Measurements from ENCODE around the gene MCC.

DNA sequence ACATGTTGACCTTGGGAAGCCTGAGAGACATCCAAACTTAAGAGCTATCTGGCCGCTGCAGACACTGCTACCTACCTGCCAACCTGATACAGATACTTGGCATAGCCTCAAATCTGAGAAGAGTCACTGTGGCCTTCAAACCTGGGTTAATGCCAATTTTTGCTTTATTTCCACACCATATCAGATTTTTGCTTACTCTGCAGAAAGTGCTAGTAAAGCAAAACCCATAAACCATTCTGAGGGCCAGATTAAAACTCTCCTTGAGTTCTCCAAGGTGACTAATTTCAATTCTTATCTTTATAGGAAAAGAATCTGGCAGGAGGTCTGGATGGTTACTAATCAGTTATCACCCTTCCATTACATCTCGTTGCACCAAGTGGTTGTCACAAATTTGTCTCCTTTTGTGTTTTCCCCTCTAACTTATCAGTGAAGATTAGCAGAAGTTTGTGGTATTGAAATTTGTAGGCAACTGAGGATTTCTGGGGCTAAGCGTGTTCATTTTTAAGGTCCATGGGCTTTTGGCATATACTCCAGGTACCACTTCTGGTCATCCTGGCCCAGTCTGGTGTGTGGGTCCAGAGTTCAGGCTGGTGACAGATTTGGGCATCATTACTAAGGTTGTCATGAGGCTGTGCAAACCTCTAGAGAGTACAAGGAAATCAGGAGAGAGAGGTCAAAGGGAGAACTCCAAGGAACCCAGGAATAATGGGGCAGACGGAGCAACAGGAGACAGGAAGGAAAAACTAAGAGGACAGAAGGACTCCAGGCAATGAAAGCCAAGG is 231.4 kb downstream of the MCC start:
- TF ChIP-seq, protein P1, sequence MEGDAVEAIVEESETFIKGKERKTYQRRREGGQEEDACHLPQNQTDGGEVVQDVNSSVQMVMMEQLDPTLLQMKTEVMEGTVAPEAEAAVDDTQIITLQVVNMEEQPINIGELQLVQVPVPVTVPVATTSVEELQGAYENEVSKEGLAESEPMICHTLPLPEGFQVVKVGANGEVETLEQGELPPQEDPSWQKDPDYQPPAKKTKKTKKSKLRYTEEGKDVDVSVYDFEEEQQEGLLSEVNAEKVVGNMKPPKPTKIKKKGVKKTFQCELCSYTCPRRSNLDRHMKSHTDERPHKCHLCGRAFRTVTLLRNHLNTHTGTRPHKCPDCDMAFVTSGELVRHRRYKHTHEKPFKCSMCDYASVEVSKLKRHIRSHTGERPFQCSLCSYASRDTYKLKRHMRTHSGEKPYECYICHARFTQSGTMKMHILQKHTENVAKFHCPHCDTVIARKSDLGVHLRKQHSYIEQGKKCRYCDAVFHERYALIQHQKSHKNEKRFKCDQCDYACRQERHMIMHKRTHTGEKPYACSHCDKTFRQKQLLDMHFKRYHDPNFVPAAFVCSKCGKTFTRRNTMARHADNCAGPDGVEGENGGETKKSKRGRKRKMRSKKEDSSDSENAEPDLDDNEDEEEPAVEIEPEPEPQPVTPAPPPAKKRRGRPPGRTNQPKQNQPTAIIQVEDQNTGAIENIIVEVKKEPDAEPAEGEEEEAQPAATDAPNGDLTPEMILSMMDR (IDR thresholded peaks at IDR 0.05; ENCODE audit: low read length) = no peak
- TF ChIP-seq EZH2 (optimal IDR thresholded peaks at IDR 0.05; ENCODE audit: low read depth, low read length) = no peak
- TF ChIP-seq EZH2phosphoT487 (IDR thresholded peaks at IDR 0.05; ENCODE audit: low read length) = no peak

Measured in MM.1S (cell line).